T-cell (primary cell): Measurements from ENCODE around the gene NR1I2. TPM values are rescaled to one million over a fixed set of nuclear protein-coding genes. Genes with fewer than 3 reads are reported as not detected.

ENCODE experiments used
- ATAC-seq, 4 experiments: fragments of 200-7000 bp in 3 of 4; fragments of 150-1000 bp in 1 of 4; cut with Tn5 transposase; replicated peaks in 1 of 4; 1 replicate in 3 of 4; 2 replicates in 1 of 4; pipeline ENCODE4 v1.10.0; 2021; ENCODE audit warnings: moderate library complexity in 3 of 4, mild to moderate bottlenecking in 2 of 4, moderate number of reproducible peaks in 1 of 4
- CTCF ChIA-PET, 2 donors: fragments of 300-600 bp; sonication (Branson Sonifier 250); formaldehyde crosslinking; loops; one replicate each; lab custom pipeline; 2022; ENCODE audit warnings: antibody characterized with exemption in 2 of 2; lab: Charles Lee
- POLR2A ChIA-PET, 2 donors: fragments of 300-600 bp; sonication (Branson Sonifier 250); formaldehyde crosslinking; loops; one replicate each; lab custom pipeline; 2022; ENCODE audit warnings: antibody characterized with exemption in 2 of 2; lab: Charles Lee
- DNase-seq, 35 experiments: peaks; one replicate each; pipeline versions ENCODE4 v3.0.0 to v3.0.0-alpha.2; 2013 to 2023
- H3K27ac ChIP-seq: one replicate; pipeline ENCODE4 v1.5.1; 2013; ENCODE audit warnings: low read length
- H3K27me3 ChIP-seq, 2 experiments: replicated peaks in 1 of 2; 1 replicate in 1 of 2; 2 replicates in 1 of 2; pipeline versions ENCODE4 v1.6.1 to v1.7.0; 2013; ENCODE audit warnings: low read length in 1 of 2, mixed read lengths in 1 of 2; ENCODE audit not compliant: control insufficient read depth in 2 of 2, insufficient read depth in 2 of 2; ENCODE audit errors: extremely low read depth in 1 of 2
- H3K36me3 ChIP-seq, 2 donors: 1 replicate in 1 of 2; 2 replicates in 1 of 2; pipeline versions ENCODE4 v1.6.1 to v1.7.0; 2013; ENCODE audit warnings: low read length in 1 of 2; ENCODE audit not compliant: control insufficient read depth in 2 of 2, insufficient read depth in 1 of 2; ENCODE audit errors: extremely low read depth in 1 of 2
- H3K4me1 ChIP-seq, 2 experiments: 1 replicate in 1 of 2; 2 replicates in 1 of 2; pipeline versions ENCODE4 v1.6.1 to v1.7.0; 2013; ENCODE audit warnings: low read length in 2 of 2, mixed read lengths in 1 of 2; ENCODE audit not compliant: insufficient read depth in 2 of 2, control insufficient read depth in 1 of 2; ENCODE audit errors: extremely low read depth in 1 of 2
- H3K4me3 ChIP-seq, 2 donors: 1 replicate in 1 of 2; 2 replicates in 1 of 2; pipeline versions ENCODE4 v1.5.1 to v1.7.0; 2013; ENCODE audit warnings: mild to moderate bottlenecking in 2 of 2, low read length in 1 of 2, moderate library complexity in 1 of 2; ENCODE audit not compliant: control insufficient read depth in 1 of 2; ENCODE audit errors: extremely low read depth in 1 of 2
- H3K9me3 ChIP-seq: 2 replicates; pipeline ENCODE4 v1.7.0; 2013
- H3K27ac Mint-ChIP-seq, 2 donors: one replicate each; pipeline ENCODE4 v1.8.0; 2020 to 2021; ENCODE audit warnings: mild to moderate bottlenecking in 2 of 2, mixed read lengths in 2 of 2
- H3K27me3 Mint-ChIP-seq, 2 donors: one replicate each; pipeline ENCODE4 v1.8.0; 2021 to 2022; ENCODE audit warnings: mixed read lengths in 2 of 2
- H3K36me3 Mint-ChIP-seq: one replicate; pipeline ENCODE4 v1.8.0; 2021; ENCODE audit warnings: mixed read lengths
- H3K4me1 Mint-ChIP-seq, 3 donors: one replicate each; pipeline ENCODE4 v1.8.0; 2020 to 2022; ENCODE audit warnings: mixed read lengths in 3 of 3, mild to moderate bottlenecking in 1 of 3
- H3K4me3 Mint-ChIP-seq, 3 donors: one replicate each; pipeline ENCODE4 v1.8.0; 2020 to 2022; ENCODE audit warnings: mild to moderate bottlenecking in 3 of 3, mixed read lengths in 3 of 3, moderate library complexity in 3 of 3
- H3K9me3 Mint-ChIP-seq, 3 donors: one replicate each; pipeline ENCODE4 v1.8.0; 2020 to 2022; ENCODE audit warnings: mixed read lengths in 3 of 3
- WGBS: methylation state at CpG from one replicate; pipeline ENCODE4 v1.1.5; 2013; ENCODE audit warnings: missing lambda C conversion rate; ENCODE audit not compliant: insufficient coverage; 5-methylcytosine and 5-hydroxymethylcytosine counted together
- total RNA-seq, 35 experiments: library from RNA in 6 of 35; stranded (reverse) in 6 of 35; fragments of 120-200 nt in 1 of 35; gene quantifications; one replicate each; pipeline versions ENCODE4 v1.2.1 to v1.2.4 and lab custom pipeline; 2013 to 2026

Gene NR1I2
- total RNA-seq, 5 donors from 2014 or later (not counting 1 experiment from before 2014, with no cell fraction given), result 0.21 to 0.61 (median 0.39) TPM

GRCh38 chr3:119819806-119820205 lies 37.9 kb downstream of the NR1I2 start:
- 100% methylated on average over 1 of the region's 2 CpGs for WGBS
- H3K27ac Mint-ChIP-seq, result no peak overlapping the region
- H3K4me1 Mint-ChIP-seq, result peaks cover 0 to 4% (median 3%) of the 10 kb centered on the region in 3 donors
- peaks cover 0 to 4% of the 10 kb centered on the region in 2 donors for H3K27me3 Mint-ChIP-seq
- Histone ChIP-seq H3K9me3 (no peaks in the 10 kb centered on the region), H3K4me3 (no peak overlapping the region), H3K27ac (no peak overlapping the region), H3K4me1 (no peaks in the 10 kb centered on the region), H3K36me3 (peaks cover 0 to 4% of the 10 kb centered on the region in 2 donors), H3K27me3 (peaks cover 0 to 23% of the 10 kb centered on the region in 2 experiments)
- H3K36me3 Mint-ChIP-seq, result no peaks in the 10 kb centered on the region
- CTCF ChIA-PET, result interaction anchor here (0.7 to 1.5 kb wide), 5 partner anchors 10 to 975 kb away, joined by 3 to 4 read pairs (median 3); no protein-coding TSS in a partner anchor
- H3K9me3 Mint-ChIP-seq, result no peaks in the 10 kb centered on the region
- no peak overlapping the region for H3K4me3 Mint-ChIP-seq
- DNase-seq (no peak), ATAC-seq (no peak)
- POLR2A ChIA-PET, result interaction anchor here in 1 of 2 donors (0.6 to 0.7 kb wide), 2 partner anchors 80 to 328 kb away, joined by 4 to 8 read pairs; no protein-coding TSS in a partner anchor

GRCh38 chr3:119825820-119826219 lies 43.9 kb downstream of the NR1I2 start:
- H3K36me3 Mint-ChIP-seq, result peaks cover 14% of the 10 kb centered on the region
- H3K27me3 Mint-ChIP-seq, result no peaks in the 10 kb centered on the region
- Histone ChIP-seq H3K4me3 (no peak overlapping the region), H3K9me3 (no peaks in the 10 kb centered on the region), H3K36me3 (peaks cover 4 to 8% of the 10 kb centered on the region in 2 donors), H3K4me1 (no peaks in the 10 kb centered on the region), H3K27ac (no peak overlapping the region), H3K27me3 (no peaks in the 10 kb centered on the region)
- no peak for ATAC-seq
- H3K9me3 Mint-ChIP-seq, result no peaks in the 10 kb centered on the region
- ChIA-PET POLR2A (interaction anchor here in 1 of 2 donors (0.5 kb wide), 1 partner anchor 72 kb away, joined by 3 read pairs; no protein-coding TSS in a partner anchor), CTCF (interaction anchor here in 1 of 2 donors (0.9 kb wide), 1 partner anchor 23 kb away, joined by 3 read pairs; no protein-coding TSS in a partner anchor)
- no peak for DNase-seq
- H3K4me1 Mint-ChIP-seq, result peaks cover 1 to 4% (median 3%) of the 10 kb centered on the region in 3 donors
- no peak overlapping the region for H3K4me3 Mint-ChIP-seq
- WGBS, result 88% methylated on average over 1 of the region's 1 CpG
- H3K27ac Mint-ChIP-seq, result no peak overlapping the region

- Mint-ChIP-seq H3K36me3 (peaks cover 14% of the 10 kb centered on the region), H3K27ac (no peak overlapping the region), H3K4me1 (peaks cover 0 to 7% (median 2%) of the 10 kb centered on the region in 3 donors), H3K27me3 (no peaks in the 10 kb centered on the region), H3K9me3 (no peaks in the 10 kb centered on the region), H3K4me3 (no peak overlapping the region)
- no peaks in the 10 kb centered on the region for H3K4me1 ChIP-seq
- 93% methylated on average over 4 of the region's 7 CpGs for WGBS
- no peak for DNase-seq
- H3K9me3 ChIP-seq, result no peaks in the 10 kb centered on the region
- H3K27ac ChIP-seq, result no peak overlapping the region
- CTCF ChIA-PET, result interaction anchor here (0.6 to 0.9 kb wide), 3 partner anchors 8 to 370 kb away, joined by 3 to 4 read pairs (median 3); no protein-coding TSS in a partner anchor
- H3K36me3 ChIP-seq, result peaks cover 4 to 8% of the 10 kb centered on the region in 2 donors
- POLR2A ChIA-PET, result no interaction called here
- no peak overlapping the region for H3K4me3 ChIP-seq
- ATAC-seq, result no peak
- H3K27me3 ChIP-seq, result no peaks in the 10 kb centered on the region
These were observed 45.1 kb downstream of the NR1I2 start for GRCh38 chr3:119826711-119827608.

- H3K36me3 ChIP-seq, result peaks cover 4 to 8% of the 10 kb centered on the region in 2 donors
- no peak overlapping the region for H3K27ac Mint-ChIP-seq
- WGBS, result 90% methylated on average over 2 of the region's 2 CpGs
- H3K9me3 Mint-ChIP-seq, result no peaks in the 10 kb centered on the region
- H3K4me1 ChIP-seq, result no peaks in the 10 kb centered on the region
- ChIA-PET POLR2A (no interaction called here), CTCF (no interaction called here)
- H3K27me3 Mint-ChIP-seq, result no peaks in the 10 kb centered on the region
- ATAC-seq (no peak), DNase-seq (no peak)
- H3K27ac ChIP-seq, result no peak overlapping the region
- peaks cover 4 to 7% (median 6%) of the 10 kb centered on the region in 3 donors for H3K4me1 Mint-ChIP-seq
- H3K4me3 ChIP-seq, result no peak overlapping the region
- H3K9me3 ChIP-seq, result no peaks in the 10 kb centered on the region
- no peaks in the 10 kb centered on the region for H3K27me3 ChIP-seq
- peaks cover 15% of the 10 kb centered on the region for H3K36me3 Mint-ChIP-seq
- no peak overlapping the region for H3K4me3 Mint-ChIP-seq
These were observed 47.5 kb downstream of the NR1I2 start for GRCh38 chr3:119829420-119829819.

GRCh38 chr3:119831022-119831421 lies 49.1 kb downstream of the NR1I2 start:
- no peaks in the 10 kb centered on the region for H3K4me1 ChIP-seq
- no peaks in the 10 kb centered on the region for H3K9me3 ChIP-seq
- WGBS, result no CpG with 5 or more reads among the region's 3 CpGs
- DNase-seq, result no peak
- H3K27ac Mint-ChIP-seq, result no peak overlapping the region
- H3K27me3 Mint-ChIP-seq, result no peaks in the 10 kb centered on the region
- no peak for ATAC-seq
- peaks cover 0 to 6% of the 10 kb centered on the region in 2 donors for H3K36me3 ChIP-seq
- no peaks in the 10 kb centered on the region for H3K27me3 ChIP-seq
- no peak overlapping the region for H3K4me3 ChIP-seq
- H3K9me3 Mint-ChIP-seq, result no peaks in the 10 kb centered on the region
- H3K36me3 Mint-ChIP-seq, result peaks cover 12% of the 10 kb centered on the region
- H3K4me3 Mint-ChIP-seq, result no peak overlapping the region
- H3K27ac ChIP-seq, result no peak overlapping the region
- H3K4me1 Mint-ChIP-seq, result peaks cover 6 to 7% (median 7%) of the 10 kb centered on the region in 3 donors
- ChIA-PET CTCF (interaction anchor here in 1 of 2 donors (0.6 kb wide), 1 partner anchor 674 kb away, joined by 4 read pairs; no protein-coding TSS in a partner anchor), POLR2A (interaction anchor here in 1 of 2 donors (0.7 kb wide), 1 partner anchor 12 kb away, joined by 4 read pairs; no protein-coding TSS in a partner anchor)

- Mint-ChIP-seq H3K4me3 (no peak overlapping the region), H3K27me3 (no peaks in the 10 kb centered on the region), H3K36me3 (peaks cover 10% of the 10 kb centered on the region), H3K4me1 (peaks cover 6 to 12% (median 7%) of the 10 kb centered on the region in 3 donors), H3K9me3 (no peaks in the 10 kb centered on the region), H3K27ac (no peak overlapping the region)
- no peak overlapping the region for H3K27ac ChIP-seq
- 80% methylated on average over 1 of the region's 1 CpG for WGBS
- ChIA-PET POLR2A (interaction anchor here (0.7 kb wide), 2 partner anchors 517 to 764 kb away, joined by 4 to 5 read pairs; partner anchors contain the start of genes LRRC58 (in 1 of the 2) and NDUFB4 (in 1 of the 2)), CTCF (interaction anchor here in 1 of 2 donors (0.7 kb wide), 1 partner anchor 8 kb away, joined by 4 read pairs; no protein-coding TSS in a partner anchor)
- DNase-seq (no peak), ATAC-seq (no peak)
- no peaks in the 10 kb centered on the region for H3K27me3 ChIP-seq
- H3K4me1 ChIP-seq, result no peaks in the 10 kb centered on the region
- H3K9me3 ChIP-seq, result no peaks in the 10 kb centered on the region
- H3K4me3 ChIP-seq, result no peak overlapping the region
- peaks cover 0 to 1% of the 10 kb centered on the region in 2 donors for H3K36me3 ChIP-seq
These were observed 50.1 kb downstream of the NR1I2 start for GRCh38 chr3:119831941-119832371.
